HCT116 (cell line): ENCODE measurements around the gene FADS6. TPM values are rescaled to one million over a fixed set of nuclear protein-coding genes. Genes with fewer than 3 reads are reported as not detected.

Experiments used
- ATAC-seq: fragments of 200-7000 bp; cut with Tn5 transposase; 2 replicates; pipeline ENCODE4 v1.9.1; 2020; ENCODE audit warnings: mild to moderate bottlenecking, moderate library complexity
- BruUV-seq: library from RNA; stranded (reverse); fragments of 400-500 nt; replicated peaks from 2 replicates; lab custom pipeline; 2021; lab: Mats Ljungman, UMichigan
- CTCF ChIA-PET: fragments of 300-600 bp; sonication (Branson Sonifier 250); formaldehyde crosslinking; loops from one replicate; lab custom pipeline; 2021; ENCODE audit warnings: antibody characterized with exemption; lab: Charles Lee
- POLR2A ChIA-PET: fragments of 300-600, 350-600 bp; sonication (Branson Sonifier 250); formaldehyde crosslinking; loops from one replicate; lab custom pipeline; 2021; ENCODE audit warnings: antibody characterized with exemption; lab: Charles Lee
- RAD21 ChIA-PET, 2 experiments: fragments of 300-600 bp; sonication (Branson Sonifier 250); formaldehyde crosslinking; loops; one replicate each; lab custom pipeline; 2023; ENCODE audit warnings: low total read pairs in 2 of 2; ENCODE audit not compliant: uncharacterized antibody in 2 of 2, unreplicated experiment in 2 of 2, low non-redundant PET in 1 of 2; lab: Charles Lee
- DNase-seq: peaks from one replicate; pipeline ENCODE4 v3.0.0-alpha.2; 2010; ENCODE audit warnings: low read depth, low spot score
- H2AFZ ChIP-seq: fragments of 200-600 bp; shearing (Covaris generic), sonication (generic); 2 replicates; pipeline ENCODE4 v1.6.1; 2017; ENCODE audit warnings: low read depth, mixed run types, mixed read lengths, antibody characterized with exemption, low read length; ENCODE audit not compliant: poor library complexity, severe bottlenecking
- H3K27ac ChIP-seq: 2 replicates; pipeline ENCODE4 v1.5.1; 2012; ENCODE audit warnings: low read depth, low read length
- H3K27me3 ChIP-seq: fragments of 200-600 bp; sonication (generic); 2 replicates; pipeline ENCODE4 v1.6.1; 2016; ENCODE audit warnings: mixed run types, low read length, mixed read lengths; ENCODE audit not compliant: insufficient read depth
- H3K36me3 ChIP-seq, 2 experiments: fragments of 200-500 bp in 1 of 2; fragments of 200-600 bp in 1 of 2; sonication (Bioruptor generic) in 1 of 2; sonication (generic) in 1 of 2; 2 replicates each; pipeline versions ENCODE4 v1.5.1 to v1.6.1; 2014 to 2016; ENCODE audit warnings: low read length in 2 of 2, inconsistent platforms in 1 of 2, mixed read lengths in 1 of 2, mixed run types in 1 of 2; ENCODE audit not compliant: insufficient read depth in 2 of 2, control insufficient read depth in 1 of 2
- H3K4me1 ChIP-seq, 2 experiments: fragments of 200-600 bp in 1 of 2; sonication (generic) in 1 of 2; 2 replicates each; pipeline versions ENCODE4 v1.5.1 to v1.6.1; 2012 to 2017; ENCODE audit warnings: low read length in 2 of 2, inconsistent platforms in 1 of 2, mild to moderate bottlenecking in 1 of 2, mixed read lengths in 1 of 2, mixed run types in 1 of 2, moderate library complexity in 1 of 2; ENCODE audit not compliant: insufficient read depth in 2 of 2, control insufficient read depth in 1 of 2
- H3K4me2 ChIP-seq: fragments of 200-600 bp; sonication (generic); 2 replicates; pipeline ENCODE4 v1.6.1; 2017; ENCODE audit warnings: mixed run types, low read length, mixed read lengths
- H3K4me3 ChIP-seq, 2 experiments: fragments of 200-600 bp in 1 of 2; sonication (generic) in 1 of 2; replicated peaks in 1 of 2; 2 replicates each; pipeline ENCODE4 v1.5.1; 2011 to 2016; ENCODE audit warnings: low read length in 2 of 2, control low read depth in 1 of 2, low read depth in 1 of 2, mild to moderate bottlenecking in 1 of 2, mixed read lengths in 1 of 2, mixed run types in 1 of 2
- H3K79me2 ChIP-seq: fragments of 200-600 bp; sonication (generic); 2 replicates; pipeline ENCODE4 v1.6.1; 2017; ENCODE audit warnings: mild to moderate bottlenecking, mixed run types, low read length, moderate library complexity, mixed read lengths; ENCODE audit not compliant: insufficient read depth
- H3K9ac ChIP-seq: fragments of 200-600 bp; sonication (generic); 2 replicates; pipeline ENCODE4 v1.6.1; 2016; ENCODE audit warnings: low read length, mixed read lengths
- H3K9me2 ChIP-seq: fragments of 200-600 bp; sonication (generic), shearing (Covaris generic); 2 replicates; pipeline ENCODE4 v1.6.1; 2017; ENCODE audit warnings: mixed run types, mild to moderate bottlenecking, moderate library complexity; ENCODE audit not compliant: insufficient read depth
- H3K9me3 ChIP-seq, 2 experiments: fragments of 200-500 bp in 1 of 2; fragments of 200-600 bp in 1 of 2; sonication (Bioruptor generic) in 1 of 2; sonication (generic) in 1 of 2; 2 replicates each; pipeline ENCODE4 v1.6.1; 2014 to 2017; ENCODE audit warnings: low read length in 2 of 2, mixed read lengths in 2 of 2, inconsistent platforms in 1 of 2, low read depth in 1 of 2, mild to moderate bottlenecking in 1 of 2, mixed run types in 1 of 2, moderate library complexity in 1 of 2; ENCODE audit not compliant: control insufficient read depth in 1 of 2, insufficient read depth in 1 of 2
- H4K20me1 ChIP-seq: fragments of 200-600 bp; sonication (generic), shearing (Covaris generic); 2 replicates; pipeline ENCODE4 v1.6.1; 2017; ENCODE audit warnings: mixed run types, mild to moderate bottlenecking, moderate library complexity; ENCODE audit not compliant: insufficient read depth
- EGR1 ChIP-seq: IDR thresholded peaks from 2 replicates; pipeline ENCODE4 v1.6.1; 2012; ENCODE audit warnings: low read depth
- ELF1 ChIP-seq: IDR thresholded peaks from 2 replicates; pipeline ENCODE4 v1.6.1; 2012; ENCODE audit warnings: low read depth, borderline replicate concordance
- EZH2 ChIP-seq: fragments of 200-600 bp; sonication (generic); IDR thresholded peaks from 2 replicates; pipeline ENCODE4 v1.6.1; 2017; ENCODE audit warnings: antibody characterized with exemption, mixed run types
- EZH2phosphoT487 ChIP-seq: fragments of 200-600 bp; IDR thresholded peaks from 2 replicates; pipeline ENCODE4 v1.6.1; 2018; ENCODE audit warnings: antibody characterized with exemption, borderline replicate concordance
- FOSL1 ChIP-seq: IDR thresholded peaks from 2 replicates; pipeline ENCODE4 v1.6.1; 2012; ENCODE audit warnings: low read depth
- POLR2AphosphoS5 ChIP-seq: IDR thresholded peaks from 2 replicates; pipeline ENCODE4 v1.6.1; 2011; ENCODE audit warnings: mild to moderate bottlenecking, low read depth, low read length, moderate library complexity
- RAD21 ChIP-seq: IDR thresholded peaks from 2 replicates; pipeline ENCODE4 v1.6.1; 2012; ENCODE audit warnings: low read depth, mild to moderate bottlenecking
- SIN3A ChIP-seq: IDR thresholded peaks from 2 replicates; pipeline ENCODE4 v1.6.1; 2012; ENCODE audit warnings: low read depth
- TCF7L2 ChIP-seq: IDR thresholded peaks from 2 replicates; pipeline ENCODE4 v1.7.0; 2011; ENCODE audit warnings: borderline replicate concordance, inconsistent platforms; ENCODE audit not compliant: insufficient read depth, insufficient read length; ENCODE audit errors: extremely low read depth
- ZFX ChIP-seq: fragments of 450-650 bp; IDR thresholded peaks from 2 replicates; pipeline ENCODE4 v1.6.1; 2017
- ZNF274 ChIP-seq: fragments of 200-500 bp; sonication (Bioruptor generic); IDR thresholded peaks from 2 replicates; pipeline ENCODE4 v1.6.1; 2014; ENCODE audit warnings: mild to moderate bottlenecking, low read depth, low read length, inconsistent platforms
- intact Hi-C: fragments of 100-400 bp; cut with micrococcal nuclease; formaldehyde crosslinking; loops from 2 replicates; pipeline ENCODE4 v1.10.0; 2022
- total RNA-seq: library from RNA; stranded (reverse); gene quantifications from one replicate; pipeline ENCODE4 v1.2.1, GENCODE V29; 2021; ENCODE audit not compliant: unreplicated experiment
- TF ChIP-seq, protein P1 (sequence below), 3 experiments: fragments of 200-600 bp in 1 of 3; sonication (generic) in 1 of 3; IDR thresholded peaks in 2 of 3; conservative IDR thresholded peaks in 1 of 3; 2 replicates each; pipeline ENCODE4 v1.5.1; 2012 to 2017; ENCODE audit warnings: low read depth in 2 of 3, low read length in 2 of 3, antibody characterized with exemption in 1 of 3, borderline replicate concordance in 1 of 3, control low read depth in 1 of 3, mild to moderate bottlenecking in 1 of 3, mixed read lengths in 1 of 3, mixed run types in 1 of 3, moderate library complexity in 1 of 3; ENCODE audit not compliant: insufficient read depth in 1 of 3
- TF ChIP-seq, protein P2 (sequence below): IDR thresholded peaks from 2 replicates; pipeline ENCODE4 v1.6.1; 2012; ENCODE audit warnings: low read depth
- TF ChIP-seq, protein P3 (sequence below): IDR thresholded peaks from 2 replicates; pipeline ENCODE4 v1.6.1; 2011; ENCODE audit warnings: mild to moderate bottlenecking, low read length, moderate library complexity; ENCODE audit not compliant: insufficient replicate concordance; ENCODE audit errors: extremely low read depth

Gene FADS6
- total RNA-seq, 1 experiment from 2014 or later = not detected

DNA sequence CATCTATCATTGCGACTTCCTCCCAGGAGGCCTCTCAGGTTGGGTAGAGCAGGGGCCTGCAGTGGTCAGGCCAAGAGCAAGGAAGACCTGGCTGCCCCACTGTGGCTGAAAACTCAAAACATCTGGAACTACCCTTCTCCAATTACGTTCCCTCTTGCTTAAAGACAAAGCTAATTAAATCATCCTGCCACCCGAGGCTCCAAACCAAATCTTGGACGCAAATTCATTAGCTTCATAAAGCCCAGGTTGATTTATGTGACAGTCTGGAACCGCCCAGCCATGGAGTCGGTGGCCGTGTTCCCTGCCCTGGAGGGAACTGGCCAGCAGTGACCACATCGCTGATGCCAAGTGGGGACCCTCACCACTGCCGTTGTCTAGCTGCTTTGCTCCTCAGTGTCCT lies 55.2 kb downstream of the FADS6 start:
- TF ChIP-seq FOSL1 (no peak), ZFX (no peak), POLR2AphosphoS5 (no peak), TCF7L2 (no peak), EGR1 (no peak), SIN3A (no peak), EZH2phosphoT487 (no peak), ZNF274 (no peak), RAD21 (no peak), ELF1 (no peak), EZH2 (no peak)
- TF ChIP-seq, protein P1, sequence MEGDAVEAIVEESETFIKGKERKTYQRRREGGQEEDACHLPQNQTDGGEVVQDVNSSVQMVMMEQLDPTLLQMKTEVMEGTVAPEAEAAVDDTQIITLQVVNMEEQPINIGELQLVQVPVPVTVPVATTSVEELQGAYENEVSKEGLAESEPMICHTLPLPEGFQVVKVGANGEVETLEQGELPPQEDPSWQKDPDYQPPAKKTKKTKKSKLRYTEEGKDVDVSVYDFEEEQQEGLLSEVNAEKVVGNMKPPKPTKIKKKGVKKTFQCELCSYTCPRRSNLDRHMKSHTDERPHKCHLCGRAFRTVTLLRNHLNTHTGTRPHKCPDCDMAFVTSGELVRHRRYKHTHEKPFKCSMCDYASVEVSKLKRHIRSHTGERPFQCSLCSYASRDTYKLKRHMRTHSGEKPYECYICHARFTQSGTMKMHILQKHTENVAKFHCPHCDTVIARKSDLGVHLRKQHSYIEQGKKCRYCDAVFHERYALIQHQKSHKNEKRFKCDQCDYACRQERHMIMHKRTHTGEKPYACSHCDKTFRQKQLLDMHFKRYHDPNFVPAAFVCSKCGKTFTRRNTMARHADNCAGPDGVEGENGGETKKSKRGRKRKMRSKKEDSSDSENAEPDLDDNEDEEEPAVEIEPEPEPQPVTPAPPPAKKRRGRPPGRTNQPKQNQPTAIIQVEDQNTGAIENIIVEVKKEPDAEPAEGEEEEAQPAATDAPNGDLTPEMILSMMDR (IDR thresholded peaks at IDR 0.05 in 2 of 3, conservative IDR thresholded peaks at IDR 0.05 in 1 of 3; ENCODE audit: borderline replicate concordance in 1 of 3, insufficient read depth in 1 of 3, low read depth in 2 of 3, low read length in 2 of 3) = no peak
- TF ChIP-seq, protein P2, sequence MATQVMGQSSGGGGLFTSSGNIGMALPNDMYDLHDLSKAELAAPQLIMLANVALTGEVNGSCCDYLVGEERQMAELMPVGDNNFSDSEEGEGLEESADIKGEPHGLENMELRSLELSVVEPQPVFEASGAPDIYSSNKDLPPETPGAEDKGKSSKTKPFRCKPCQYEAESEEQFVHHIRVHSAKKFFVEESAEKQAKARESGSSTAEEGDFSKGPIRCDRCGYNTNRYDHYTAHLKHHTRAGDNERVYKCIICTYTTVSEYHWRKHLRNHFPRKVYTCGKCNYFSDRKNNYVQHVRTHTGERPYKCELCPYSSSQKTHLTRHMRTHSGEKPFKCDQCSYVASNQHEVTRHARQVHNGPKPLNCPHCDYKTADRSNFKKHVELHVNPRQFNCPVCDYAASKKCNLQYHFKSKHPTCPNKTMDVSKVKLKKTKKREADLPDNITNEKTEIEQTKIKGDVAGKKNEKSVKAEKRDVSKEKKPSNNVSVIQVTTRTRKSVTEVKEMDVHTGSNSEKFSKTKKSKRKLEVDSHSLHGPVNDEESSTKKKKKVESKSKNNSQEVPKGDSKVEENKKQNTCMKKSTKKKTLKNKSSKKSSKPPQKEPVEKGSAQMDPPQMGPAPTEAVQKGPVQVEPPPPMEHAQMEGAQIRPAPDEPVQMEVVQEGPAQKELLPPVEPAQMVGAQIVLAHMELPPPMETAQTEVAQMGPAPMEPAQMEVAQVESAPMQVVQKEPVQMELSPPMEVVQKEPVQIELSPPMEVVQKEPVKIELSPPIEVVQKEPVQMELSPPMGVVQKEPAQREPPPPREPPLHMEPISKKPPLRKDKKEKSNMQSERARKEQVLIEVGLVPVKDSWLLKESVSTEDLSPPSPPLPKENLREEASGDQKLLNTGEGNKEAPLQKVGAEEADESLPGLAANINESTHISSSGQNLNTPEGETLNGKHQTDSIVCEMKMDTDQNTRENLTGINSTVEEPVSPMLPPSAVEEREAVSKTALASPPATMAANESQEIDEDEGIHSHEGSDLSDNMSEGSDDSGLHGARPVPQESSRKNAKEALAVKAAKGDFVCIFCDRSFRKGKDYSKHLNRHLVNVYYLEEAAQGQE = no peak
- TF ChIP-seq, protein P3, sequence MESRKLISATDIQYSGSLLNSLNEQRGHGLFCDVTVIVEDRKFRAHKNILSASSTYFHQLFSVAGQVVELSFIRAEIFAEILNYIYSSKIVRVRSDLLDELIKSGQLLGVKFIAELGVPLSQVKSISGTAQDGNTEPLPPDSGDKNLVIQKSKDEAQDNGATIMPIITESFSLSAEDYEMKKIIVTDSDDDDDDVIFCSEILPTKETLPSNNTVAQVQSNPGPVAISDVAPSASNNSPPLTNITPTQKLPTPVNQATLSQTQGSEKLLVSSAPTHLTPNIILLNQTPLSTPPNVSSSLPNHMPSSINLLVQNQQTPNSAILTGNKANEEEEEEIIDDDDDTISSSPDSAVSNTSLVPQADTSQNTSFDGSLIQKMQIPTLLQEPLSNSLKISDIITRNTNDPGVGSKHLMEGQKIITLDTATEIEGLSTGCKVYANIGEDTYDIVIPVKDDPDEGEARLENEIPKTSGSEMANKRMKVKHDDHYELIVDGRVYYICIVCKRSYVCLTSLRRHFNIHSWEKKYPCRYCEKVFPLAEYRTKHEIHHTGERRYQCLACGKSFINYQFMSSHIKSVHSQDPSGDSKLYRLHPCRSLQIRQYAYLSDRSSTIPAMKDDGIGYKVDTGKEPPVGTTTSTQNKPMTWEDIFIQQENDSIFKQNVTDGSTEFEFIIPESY = no peak
- ChIA-PET RAD21 (no interaction called here), POLR2A (interaction anchor here (1.5 kb wide), 1 partner anchor 35 kb away, joined by 4 read pairs; the partner anchor contains the start of gene FDXR), CTCF (no interaction called here)
- no TSS peak for BruUV-seq
- H3K4me3 ChIP-seq = no peak overlapping the region
- no peak overlapping the region for H3K9ac ChIP-seq
- no peak overlapping the region for H3K27ac ChIP-seq
- H3K9me2 ChIP-seq = no peaks in the 10 kb centered on the region
- no peak overlapping the region for H3K4me2 ChIP-seq
- H4K20me1 ChIP-seq = no peaks in the 10 kb centered on the region
- ATAC-seq (no peak), DNase-seq (no peak)
- no peaks in the 10 kb centered on the region for H3K27me3 ChIP-seq
- H3K36me3 ChIP-seq = no peaks in the 10 kb centered on the region
- peaks cover 7 to 22% of the 10 kb centered on the region in 2 experiments for H3K4me1 ChIP-seq
- no peaks in the 10 kb centered on the region for H3K9me3 ChIP-seq
- intact Hi-C loops = no loop called here
- no peak overlapping the region for H2AFZ ChIP-seq
- no peaks in the 10 kb centered on the region for H3K79me2 ChIP-seq
